HepG2 (cell line): ENCODE data around the gene CCDC93. TPM values are rescaled to one million over a fixed set of nuclear protein-coding genes. Genes with fewer than 3 reads are reported as not detected.

Experiments
- CREB3 ChIP-seq: sonication (generic); formaldehyde crosslinking; IDR thresholded peaks from 2 replicates; pipeline ENCODE4 v1.5.0; 2020; ENCODE audit warnings: missing genetic modification reagents
- KLF16 ChIP-seq, 2 experiments: sonication (generic) in 1 of 2; formaldehyde crosslinking in 1 of 2; IDR thresholded peaks; 2 replicates each; pipeline versions ENCODE4 v1.6.1 to v1.8.0; 2016 to 2023; ENCODE audit warnings: missing genetic modification reagents in 2 of 2, missing compliant biosample characterization in 1 of 2
- MAF1 ChIP-seq: sonication (generic); formaldehyde crosslinking; IDR thresholded peaks from 2 replicates; pipeline ENCODE4 v1.5.0; 2020; ENCODE audit warnings: missing genetic modification reagents, borderline replicate concordance
- NAIF1 ChIP-seq: sonication (generic); formaldehyde crosslinking; IDR thresholded peaks from 2 replicates; pipeline ENCODE4 v1.5.0; 2020; ENCODE audit warnings: mild to moderate bottlenecking, missing genetic modification reagents, borderline replicate concordance
- NFRKB ChIP-seq: fragments of 450-650 bp; IDR thresholded peaks from 2 replicates; pipeline ENCODE4 v1.6.1; 2017
- RARA ChIP-seq: IDR thresholded peaks from 2 replicates; pipeline ENCODE4 v1.6.1; 2016; ENCODE audit warnings: missing genetic modification reagents, missing compliant biosample characterization
- SMAD1 ChIP-seq: sonication (generic); formaldehyde crosslinking; IDR thresholded peaks from 2 replicates; pipeline ENCODE4 v1.4.0; 2020; ENCODE audit warnings: missing genetic modification reagents, low read depth, mild to moderate bottlenecking, borderline replicate concordance
- SYNCRIP ChIP-seq: fragments of 200-400 bp; formaldehyde crosslinking; IDR thresholded peaks from 2 replicates; pipeline ENCODE4 v1.6.1; 2018; ENCODE audit warnings: mild to moderate bottlenecking, low read depth, low read length; ENCODE audit not compliant: insufficient read depth
- TFE3 ChIP-seq: IDR thresholded peaks from 2 replicates; pipeline ENCODE4 v1.6.1; 2016
- USF2 ChIP-seq, 2 experiments: sonication (generic) in 1 of 2; formaldehyde crosslinking in 1 of 2; IDR thresholded peaks; 2 replicates each; pipeline versions ENCODE4 v1.5.1 to v1.6.1; 2011 to 2020; ENCODE audit warnings: borderline replicate concordance in 1 of 2, low read depth in 1 of 2, low read length in 1 of 2, mild to moderate bottlenecking in 1 of 2, missing genetic modification reagents in 1 of 2, moderate library complexity in 1 of 2
- ZC3H4 ChIP-seq: sonication (generic); formaldehyde crosslinking; IDR thresholded peaks from 2 replicates; pipeline ENCODE4 v1.4.0; 2020; ENCODE audit warnings: missing genetic modification reagents, borderline replicate concordance
- ZNF124 ChIP-seq: sonication (generic); formaldehyde crosslinking; IDR thresholded peaks from 2 replicates; pipeline ENCODE4 v1.4.0; 2020; ENCODE audit warnings: missing genetic modification reagents
- ZNF263 ChIP-seq: sonication (generic); formaldehyde crosslinking; IDR thresholded peaks from 2 replicates; pipeline ENCODE4 v1.4.0; 2020; ENCODE audit warnings: missing genetic modification reagents
- ZNF34 ChIP-seq: sonication (generic); formaldehyde crosslinking; IDR thresholded peaks from 2 replicates; pipeline ENCODE4 v1.4.0; 2020; ENCODE audit warnings: mild to moderate bottlenecking, missing genetic modification reagents, borderline replicate concordance
- ZNF44 ChIP-seq: sonication (generic); formaldehyde crosslinking; IDR thresholded peaks from 2 replicates; pipeline ENCODE4 v1.5.1; 2020; ENCODE audit warnings: mild to moderate bottlenecking, missing genetic modification reagents
- ZNF770 ChIP-seq: sonication (generic); formaldehyde crosslinking; IDR thresholded peaks from 2 replicates; pipeline ENCODE4 v1.5.0; 2020; ENCODE audit warnings: mild to moderate bottlenecking, missing genetic modification reagents
- ZNF775 ChIP-seq: sonication (generic); formaldehyde crosslinking; IDR thresholded peaks from 2 replicates; pipeline ENCODE4 v1.4.0; 2020; ENCODE audit warnings: missing genetic modification reagents, mild to moderate bottlenecking, moderate library complexity, borderline replicate concordance
- ZSCAN25 ChIP-seq: sonication (generic); formaldehyde crosslinking; IDR thresholded peaks from 2 replicates; pipeline ENCODE4 v1.8.0; 2022; ENCODE audit warnings: mild to moderate bottlenecking, missing genetic modification reagents
- polyA plus RNA-seq, 8 experiments: library from polyadenylated mRNA; depleted of rRNA in 3 of 8; stranded (reverse) in 7 of 8; unstranded in 1 of 8; fragments of >200 nt; fragmentation: Illumina TruSeq in 4 of 8; extraction: Trizol in 4 of 8; gene quantifications; 2 replicates each; pipeline versions ENCODE4 v1.2.1 to v1.2.3, GENCODE V29; 2011 to 2016; ENCODE audit warnings: low read depth in 4 of 8, missing spikeins in 1 of 8, mixed read lengths in 1 of 8; ENCODE audit not compliant: insufficient read depth in 1 of 8
- total RNA-seq, 5 experiments: library from RNA; depleted of rRNA; stranded (reverse); fragments of >200 nt; fragmentation: Illumina TruSeq; extraction: Trizol; gene quantifications; 2 replicates each; pipeline ENCODE4 v1.2.3, GENCODE V29; 2016; ENCODE audit warnings: low read depth in 1 of 5

The CCDC93 gene
- total and polyA plus RNA-seq, 2 of the 13 experiments (the other 11 are each of a cell fraction or from before 2014, with no cell fraction given) = 37.2 to 53.2 TPM

- TF ChIP-seq ZNF124 (CRISPR knock-in tag) (no peak), CREB3 (CRISPR knock-in tag) (no peak), NFRKB (no peak), ZNF775 (CRISPR knock-in tag) (no peak), ZNF34 (CRISPR knock-in tag) (no peak), TFE3 (CRISPR knock-in tag) (no peak), ZSCAN25 (CRISPR knock-in tag) (0 out of 2 replicates have a peak, but pooled peaks have one; percentile 21), NAIF1 (no peak), ZNF263 (CRISPR knock-in tag) (no peak), SYNCRIP (no peak), ZC3H4 (CRISPR knock-in tag) (no peak), USF2 (IDR thresholded peaks at IDR 0.05; ENCODE audit: low read depth, low read length) (no peak), USF2 (CRISPR knock-in tag; IDR thresholded peaks at IDR 0.05; ENCODE audit: borderline replicate concordance) (no peak), MAF1 (no peak), ZNF44 (no peak), KLF16 (CRISPR knock-in tag; IDR thresholded peaks at IDR 0.05) (no peak), ZNF770 (CRISPR knock-in tag) (no peak), RARA (no peak), SMAD1 (CRISPR knock-in tag) (no peak)
These were observed 47.5 kb upstream of the CCDC93 start (continued) for GRCh38 chr2:118061135-118061955.
